AG04450 (cell line): ENCODE results near the gene ZCCHC7. TPM values are rescaled to one million over a fixed set of nuclear protein-coding genes. Genes with fewer than 3 reads are reported as not detected.

ENCODE experiments used
- CTCF ChIA-PET: fragments of 300-600, 350-600 bp; formaldehyde crosslinking; extraction: SDS; loops from one replicate; lab custom pipeline; 2022; ENCODE audit warnings: antibody characterized with exemption, inconsistent platforms; lab: Charles Lee
- POLR2A ChIA-PET: fragments of 350-600 bp; formaldehyde crosslinking; extraction: SDS; loops from one replicate; lab custom pipeline; 2021; ENCODE audit warnings: antibody characterized with exemption, inconsistent platforms; lab: Yijun Ruan, JAX
- DNase-seq: peaks from one replicate; pipeline ENCODE4 v3.0.0-alpha.2; 2011; ENCODE audit warnings: low read depth, low spot score
- H3K27ac ChIP-seq: one replicate; pipeline ENCODE4 v1.5.1; 2012; ENCODE audit warnings: low read depth, low read length, control low read depth
- H3K27me3 ChIP-seq: one replicate; pipeline ENCODE4 v1.6.0; 2012; ENCODE audit warnings: low read length; ENCODE audit not compliant: control insufficient read depth, insufficient read depth
- H3K4me3 ChIP-seq: 2 replicates; pipeline ENCODE4 v1.5.1; 2011; ENCODE audit warnings: mild to moderate bottlenecking, low read depth, low read length, control low read depth
- H3K9me3 ChIP-seq: 2 replicates; pipeline ENCODE4 v1.5.1; 2012; ENCODE audit warnings: low read length; ENCODE audit not compliant: control insufficient read depth, insufficient read depth
- polyA plus RNA-seq: library from polyadenylated mRNA; depleted of rRNA; stranded (reverse); fragments of >200 nt; gene quantifications from 2 replicates; pipeline ENCODE4 v1.2.3, GENCODE V29; 2011
- TF ChIP-seq, protein P1 (sequence below): IDR thresholded peaks from 2 replicates; pipeline ENCODE4 v1.5.1; 2011; ENCODE audit warnings: low read depth, low read length, control low read depth, inconsistent platforms

Gene ZCCHC7
- polyA plus RNA-seq, 1 experiment: 21.6 TPM

DNA sequence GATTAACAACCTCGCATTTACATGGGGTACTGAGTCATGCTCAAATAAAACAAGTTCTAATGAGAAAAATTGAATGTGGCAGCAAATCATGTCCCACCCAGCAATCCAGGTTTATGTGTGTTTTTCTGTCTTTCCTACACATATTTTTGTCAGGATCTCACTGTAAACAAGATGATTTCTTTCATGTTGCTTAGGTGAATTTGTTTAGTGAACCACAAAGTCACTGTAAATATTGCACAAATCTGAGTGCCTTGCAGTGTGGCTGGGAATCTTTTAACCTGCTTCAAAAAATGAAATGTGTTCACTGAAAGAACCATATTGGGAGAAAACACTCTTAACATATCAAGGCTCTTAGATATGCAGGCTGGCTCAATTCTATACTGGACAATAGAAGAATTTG, 23.1 kb upstream of the ZCCHC7 start:
- Histone ChIP-seq H3K27me3 (no peaks in the 10 kb centered on the region), H3K4me3 (no peak overlapping the region), H3K9me3 (no peaks in the 10 kb centered on the region; the same call in 1 of the 2 replicates), H3K27ac (no peak overlapping the region)
- ChIA-PET POLR2A (no interaction called here), CTCF (no interaction called here)
- TF ChIP-seq, protein P1, sequence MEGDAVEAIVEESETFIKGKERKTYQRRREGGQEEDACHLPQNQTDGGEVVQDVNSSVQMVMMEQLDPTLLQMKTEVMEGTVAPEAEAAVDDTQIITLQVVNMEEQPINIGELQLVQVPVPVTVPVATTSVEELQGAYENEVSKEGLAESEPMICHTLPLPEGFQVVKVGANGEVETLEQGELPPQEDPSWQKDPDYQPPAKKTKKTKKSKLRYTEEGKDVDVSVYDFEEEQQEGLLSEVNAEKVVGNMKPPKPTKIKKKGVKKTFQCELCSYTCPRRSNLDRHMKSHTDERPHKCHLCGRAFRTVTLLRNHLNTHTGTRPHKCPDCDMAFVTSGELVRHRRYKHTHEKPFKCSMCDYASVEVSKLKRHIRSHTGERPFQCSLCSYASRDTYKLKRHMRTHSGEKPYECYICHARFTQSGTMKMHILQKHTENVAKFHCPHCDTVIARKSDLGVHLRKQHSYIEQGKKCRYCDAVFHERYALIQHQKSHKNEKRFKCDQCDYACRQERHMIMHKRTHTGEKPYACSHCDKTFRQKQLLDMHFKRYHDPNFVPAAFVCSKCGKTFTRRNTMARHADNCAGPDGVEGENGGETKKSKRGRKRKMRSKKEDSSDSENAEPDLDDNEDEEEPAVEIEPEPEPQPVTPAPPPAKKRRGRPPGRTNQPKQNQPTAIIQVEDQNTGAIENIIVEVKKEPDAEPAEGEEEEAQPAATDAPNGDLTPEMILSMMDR: no peak
- no peak for DNase-seq

DNA sequence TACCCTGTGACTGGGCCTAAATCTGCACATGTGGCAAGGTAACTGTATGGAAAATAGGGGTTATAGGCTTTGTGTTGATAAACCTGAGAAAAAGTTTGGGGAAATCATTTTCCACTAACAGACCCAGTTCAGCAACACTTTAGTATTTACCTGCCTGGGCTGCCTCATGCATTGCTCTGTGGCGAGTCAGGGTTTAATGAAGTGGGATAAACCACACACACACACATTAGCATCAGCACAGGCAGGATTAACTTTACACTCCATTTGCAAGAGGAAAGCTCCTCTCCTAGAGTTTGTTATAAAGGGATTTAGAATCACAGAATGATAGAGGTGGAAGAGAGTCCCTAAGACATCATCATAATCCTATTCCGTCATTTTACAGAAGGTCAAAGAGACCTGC, 20.0 kb upstream of the ZCCHC7 start:
- ChIA-PET POLR2A (no interaction called here), CTCF (no interaction called here)
- no peak overlapping the region for H3K27ac ChIP-seq
- no peak for DNase-seq
- no peaks in the 10 kb centered on the region for H3K27me3 ChIP-seq
- H3K4me3 ChIP-seq: no peak overlapping the region
- TF ChIP-seq, protein P1: no peak
- H3K9me3 ChIP-seq: no peaks in the 10 kb centered on the region; the same call in 1 of the 2 replicates

DNA sequence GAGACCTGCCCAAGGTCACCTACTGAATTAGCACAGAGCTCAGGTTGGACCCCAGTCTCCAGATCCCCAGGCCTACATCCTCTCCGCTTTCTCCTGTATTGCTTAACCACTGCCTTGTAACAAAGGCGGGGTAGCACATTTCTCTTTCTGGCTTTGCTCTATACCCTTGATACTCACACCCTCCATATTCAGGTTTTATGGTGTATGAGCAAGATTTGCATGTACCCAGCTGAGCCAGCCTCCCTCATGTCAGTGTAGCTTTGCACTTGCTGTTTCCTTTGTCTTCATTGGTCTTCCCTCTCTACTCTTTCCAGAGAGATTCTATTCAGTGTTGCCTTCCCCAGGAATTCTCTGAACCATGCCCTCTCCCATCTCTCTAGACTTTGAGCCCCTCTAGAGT, 19.6 kb upstream of the ZCCHC7 start:
- CTCF ChIA-PET: no interaction called here
- TF ChIP-seq, protein P1: no peak
- no peak overlapping the region for H3K4me3 ChIP-seq
- POLR2A ChIA-PET: no interaction called here
- H3K27me3 ChIP-seq: no peaks in the 10 kb centered on the region
- H3K9me3 ChIP-seq: no peaks in the 10 kb centered on the region
- H3K27ac ChIP-seq: no peak overlapping the region
- no peak for DNase-seq

DNA sequence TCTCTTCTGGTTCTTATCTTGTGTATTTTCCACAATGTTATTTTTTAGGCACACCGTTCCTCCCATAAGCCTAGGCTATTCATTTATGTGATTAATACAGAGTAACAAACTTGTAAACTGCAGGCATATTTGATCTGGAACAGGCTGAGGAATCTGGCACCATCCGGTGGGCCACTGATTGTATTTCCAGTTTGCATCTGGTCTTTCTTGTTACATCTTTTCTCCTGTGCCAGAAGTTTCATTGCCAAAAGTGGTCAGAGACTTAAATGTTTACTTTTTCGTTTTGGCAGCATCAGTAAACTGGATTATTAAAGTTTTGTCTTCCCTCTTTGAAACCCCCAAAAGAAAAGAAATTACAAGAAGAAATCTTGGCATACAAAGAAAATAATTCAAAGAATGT, 17.9 kb upstream of the ZCCHC7 start:
- no peak overlapping the region for H3K27ac ChIP-seq
- no peaks in the 10 kb centered on the region for H3K9me3 ChIP-seq
- no peak for DNase-seq
- H3K27me3 ChIP-seq: no peaks in the 10 kb centered on the region
- CTCF ChIA-PET: no interaction called here
- no peak overlapping the region for H3K4me3 ChIP-seq
- POLR2A ChIA-PET: no interaction called here
- TF ChIP-seq, protein P1: no peak

DNA sequence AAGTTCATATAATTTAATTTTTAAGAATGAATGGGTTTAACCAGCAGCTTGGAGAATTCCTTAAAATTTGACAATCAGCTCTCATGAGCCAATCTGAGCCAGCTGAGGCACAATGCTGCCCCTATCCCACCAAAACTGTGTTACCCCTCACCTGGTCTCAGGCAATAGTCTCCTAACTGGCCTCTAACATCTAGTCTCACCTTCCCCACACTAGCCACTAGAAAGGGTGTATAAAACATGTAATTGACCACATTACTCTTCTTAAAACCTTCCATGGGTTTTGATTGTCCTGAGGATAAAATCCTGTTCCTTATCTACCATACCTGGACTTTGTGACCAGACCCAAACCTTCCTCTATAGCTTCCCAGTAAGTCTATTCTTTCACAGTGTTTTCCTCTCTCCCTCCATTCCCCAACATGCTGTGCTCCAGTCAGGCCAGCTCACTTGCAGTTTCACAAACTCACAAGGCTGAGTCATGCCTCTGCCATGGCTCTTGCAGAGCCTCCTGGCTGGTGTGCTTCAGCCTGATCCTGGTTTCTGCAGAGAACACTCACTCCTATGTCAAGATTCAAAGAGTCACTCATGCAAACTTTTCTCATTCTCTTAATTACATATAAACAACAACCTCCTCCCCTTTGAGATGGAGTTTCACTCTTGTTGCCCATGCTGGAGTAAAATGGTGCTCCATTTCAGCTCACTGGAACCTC, 16.0 kb upstream of the ZCCHC7 start:
- POLR2A ChIA-PET: no interaction called here
- CTCF ChIA-PET: no interaction called here
- Histone ChIP-seq H3K4me3 (no peak overlapping the region), H3K27ac (no peak overlapping the region), H3K9me3 (no peaks in the 10 kb centered on the region), H3K27me3 (no peaks in the 10 kb centered on the region)
- TF ChIP-seq, protein P1: no peak
- peak; percentile 62 for DNase-seq
